HG02943 (cell line): ENCODE measurements around the gene NUDT8.
"Not testable (repeated sequence)": the region's sequence is repeated elsewhere in the genome, so short reads cannot be mapped to it uniquely, and the experiment has no call there.

Source experiments
- ATAC-seq: cut with Tn5 transposase; IDR thresholded peaks from one replicate; pipeline ENCODE4 v1.9.1; 2021; ENCODE audit warnings: mild to moderate bottlenecking, low read depth, moderate library complexity; ENCODE audit not compliant: unreplicated experiment

The NUDT8 gene

GRCh38 chr11:67630228-67630942, 648 bp upstream of the NUDT8 start:
- ATAC-seq, result peak; percentile 52

- ATAC-seq, result no peak
Measured at GRCh38 chr11:67628710-67629385, 889 bp downstream of the NUDT8 start.

GRCh38 chr11:67627812-67628624, 1.7 kb downstream of the NUDT8 start:
- no peak for ATAC-seq

GRCh38 chr11:67627441-67627811, 2.3 kb downstream of the NUDT8 start:
- ATAC-seq, result no peak

DNA sequence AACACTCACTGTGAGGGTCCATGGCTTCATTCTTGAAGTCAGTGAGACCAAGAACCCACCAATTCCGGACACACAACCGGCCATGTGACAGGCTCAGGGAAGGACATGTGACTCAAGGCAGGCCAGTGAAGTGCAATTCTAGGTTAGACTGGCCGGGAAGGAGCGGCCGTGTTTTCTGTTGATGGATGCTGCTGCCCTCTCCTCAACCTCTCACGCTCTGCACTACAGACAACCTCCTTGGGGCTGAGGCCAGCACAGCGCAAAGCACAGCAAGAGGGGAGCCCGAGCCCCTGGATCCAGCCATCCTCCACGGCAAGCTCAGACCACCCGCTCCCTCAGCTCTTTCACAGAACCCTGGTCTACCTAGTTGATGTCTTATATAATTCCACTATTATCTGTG, 2.8 kb downstream of the NUDT8 start:
- no peak for ATAC-seq

GRCh38 chr11:67626131-67626833, 3.5 kb downstream of the NUDT8 start:
- not testable (repeated sequence) for ATAC-seq

GRCh38 chr11:67623795-67624194, 5.9 kb downstream of the NUDT8 start:
- not testable (repeated sequence) for ATAC-seq

GRCh38 chr11:67622905-67623304, 6.8 kb downstream of the NUDT8 start:
- not testable (repeated sequence) for ATAC-seq

GRCh38 chr11:67621928-67622327, 7.8 kb downstream of the NUDT8 start:
- ATAC-seq, result not testable (repeated sequence)

DNA sequence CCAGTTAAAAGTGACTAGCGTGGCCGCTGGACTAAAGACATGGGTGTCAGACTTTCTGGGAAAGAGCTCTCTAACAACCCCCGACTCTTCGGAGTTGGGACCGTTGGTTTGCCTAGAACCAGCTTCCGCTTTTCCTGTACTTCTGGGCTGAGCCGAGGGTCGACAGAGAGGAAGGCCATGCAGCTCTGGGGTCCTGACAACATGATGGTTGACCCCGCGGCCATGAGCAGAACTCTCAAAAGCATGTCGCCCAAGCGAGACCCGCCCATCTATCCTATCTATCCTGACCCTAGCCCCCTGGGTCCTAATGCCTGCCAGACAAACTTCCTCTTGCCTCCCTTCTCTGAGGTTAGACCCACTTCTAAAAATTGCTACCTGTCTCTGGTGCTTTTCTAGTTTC, 9.1 kb downstream of the NUDT8 start:
- ATAC-seq, result not testable (repeated sequence)

DNA sequence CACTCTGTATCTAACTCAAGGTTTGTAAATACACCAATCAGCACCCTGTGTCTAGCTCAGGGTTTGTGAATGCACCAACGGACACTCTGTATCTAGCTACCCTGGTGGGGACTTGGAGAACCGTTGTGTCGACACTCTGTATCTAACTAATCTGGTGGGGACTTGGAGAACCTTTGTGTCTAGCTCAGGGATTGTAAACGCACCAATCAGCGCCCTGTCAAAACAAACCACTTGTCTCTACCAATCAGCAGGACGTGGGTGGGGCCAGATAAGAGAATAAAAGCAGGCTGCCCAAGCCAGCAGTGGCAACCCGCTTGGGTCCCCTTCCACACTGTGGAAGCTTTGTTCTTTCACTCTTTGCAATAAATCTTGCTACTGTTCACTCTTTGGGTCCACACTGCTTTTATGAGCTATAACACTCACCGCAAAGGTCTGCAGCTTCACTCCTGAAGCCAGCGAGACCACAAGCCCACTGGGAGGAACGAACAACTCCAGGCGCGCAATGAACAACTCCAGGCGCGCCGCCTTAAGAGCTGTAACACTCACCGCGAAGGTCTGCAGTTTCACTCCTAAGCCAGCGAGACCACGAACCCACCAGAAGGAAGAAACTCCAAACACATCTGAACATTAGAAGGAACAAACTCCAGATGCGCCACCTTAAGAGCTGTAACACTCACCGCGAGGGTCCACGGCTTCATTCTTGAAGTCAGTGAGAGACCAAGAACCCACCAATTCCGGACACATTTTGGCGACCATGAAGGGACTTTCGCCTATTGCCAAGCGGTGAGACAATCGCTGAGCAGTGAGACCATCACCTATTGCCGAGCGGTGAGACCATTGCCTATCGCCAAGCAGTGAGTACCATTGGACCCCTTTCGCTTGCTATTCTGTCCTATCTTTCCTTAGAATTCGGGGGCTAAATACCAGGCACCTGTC, 9.8 kb downstream of the NUDT8 start:
- ATAC-seq, result not testable (repeated sequence)

- ATAC-seq, result not testable (repeated sequence)
Measured at GRCh38 chr11:67618901-67619659, 10.7 kb downstream of the NUDT8 start.

DNA sequence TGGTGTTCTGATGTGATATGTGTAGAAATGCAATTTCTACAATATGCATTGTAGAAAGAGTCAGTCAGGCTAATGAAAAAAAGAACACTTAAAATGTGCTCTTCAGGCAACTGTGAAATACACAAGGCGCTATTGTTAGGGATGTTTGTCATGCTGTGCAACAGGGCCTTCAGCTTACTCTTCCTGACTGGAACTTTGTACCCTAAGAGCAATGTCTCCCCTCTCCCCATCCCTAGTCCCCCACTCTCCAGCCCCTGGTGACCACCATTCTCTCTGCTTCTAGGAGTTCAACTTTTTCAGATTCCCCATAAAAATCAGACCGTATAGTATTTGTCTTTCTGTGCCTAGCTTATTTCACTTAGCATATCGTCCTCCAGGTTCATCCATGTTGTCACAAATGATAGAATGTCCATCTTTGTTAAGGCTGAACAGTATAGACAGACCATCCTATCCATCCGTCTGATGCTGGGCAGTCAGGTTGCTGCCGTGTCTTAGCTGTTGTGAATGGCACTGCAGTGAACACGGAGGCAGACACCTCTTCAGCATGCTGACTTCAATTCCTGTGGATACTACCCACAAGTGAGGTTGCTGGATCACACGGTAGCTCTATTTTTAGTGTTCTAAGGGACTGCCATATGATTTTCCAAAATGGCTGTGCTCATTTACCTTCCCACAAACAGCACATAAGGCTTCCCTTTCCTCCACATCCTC, 12.3 kb downstream of the NUDT8 start:
- ATAC-seq, result no peak

DNA sequence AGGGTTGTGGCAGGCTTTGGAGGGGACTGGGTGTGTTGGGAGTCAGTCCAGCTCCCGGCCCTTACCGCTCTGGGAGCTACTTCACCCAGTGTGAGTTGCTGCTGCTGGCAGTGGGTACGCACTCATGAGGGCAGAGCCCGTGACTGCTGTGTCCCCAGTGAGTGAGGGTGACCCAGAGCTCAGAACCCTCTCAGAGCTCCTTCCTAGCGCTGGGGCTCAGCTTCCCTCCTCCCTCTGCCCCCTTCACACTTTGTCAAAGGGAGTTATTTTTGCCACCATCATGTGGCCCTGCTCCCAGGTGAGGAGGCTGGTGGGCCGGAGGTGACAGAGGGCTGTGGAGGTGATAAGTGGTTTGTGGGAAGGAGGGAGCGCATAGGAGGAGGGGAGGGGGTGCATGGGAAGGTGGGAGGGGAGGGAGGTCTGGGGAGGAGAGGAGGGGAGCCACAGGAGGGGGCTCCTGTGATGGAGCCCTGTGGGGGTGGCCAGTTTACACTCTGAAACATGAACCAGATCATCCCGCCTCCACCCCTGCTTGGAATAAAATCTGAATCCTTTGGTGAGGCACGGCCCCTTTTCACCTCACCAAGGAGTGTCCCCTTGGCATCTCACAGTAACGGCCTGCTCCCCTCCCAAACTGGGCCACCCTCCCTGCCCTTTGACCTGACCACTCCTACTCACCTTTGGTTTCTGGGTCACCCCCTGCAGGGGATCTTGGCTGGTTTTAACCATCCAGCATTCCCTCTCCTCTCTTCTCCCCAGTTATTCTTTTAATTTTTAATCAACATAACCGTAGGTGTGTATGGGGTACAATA, 13.1 kb downstream of the NUDT8 start:
- no peak for ATAC-seq

GRCh38 chr11:67615728-67616430, 13.9 kb downstream of the NUDT8 start:
- no peak for ATAC-seq

GRCh38 chr11:67614730-67615714, 14.7 kb downstream of the NUDT8 start:
- peak; percentile 6 for ATAC-seq
